Adrenal gland (tissue), 5 donors: ENCODE results near the gene UPK1B.

ENCODE experiments used
- CTCF ChIP-seq, 6 experiments: fragments of 450-650 bp in 4 of 6; fragments of 200-600 bp in 2 of 6; sonication (generic) in 1 of 6; IDR thresholded peaks; 1 replicate in 5 of 6; 2 replicates in 1 of 6; pipeline versions ENCODE4 v1.5.1 to v1.8.0; 2016 to 2021; ENCODE audit warnings: antibody characterized with exemption in 6 of 6, mild to moderate bottlenecking in 2 of 6, moderate library complexity in 1 of 6
- POLR2A ChIP-seq, 2 donors: fragments of 450-650 bp; IDR thresholded peaks; one replicate each; pipeline ENCODE4 v1.6.1; 2017; ENCODE audit warnings: antibody characterized with exemption in 2 of 2, mild to moderate bottlenecking in 2 of 2, moderate library complexity in 1 of 2
- donor health status: DM: no; HTN: no; CAD: no.

GRCh38 chr3:119222391-119222790 lies 49.0 kb downstream of the UPK1B start:
- TF ChIP-seq CTCF (IDR thresholded peaks at IDR 0.05) (no peak), POLR2A (IDR thresholded peaks at IDR 0.05) (no peak)
